Upper lobe of left lung (tissue), 6 donors: ENCODE measurements around the gene TRAPPC6A. TPM values are rescaled to one million over a fixed set of nuclear protein-coding genes. Genes with fewer than 3 reads are reported as not detected.

Experiments used
- ATAC-seq, 2 donors: fragments of 200-7000 bp; cut with Tn5 transposase; one replicate each; pipeline ENCODE4 v1.9.1; 2022; ENCODE audit warnings: mild to moderate bottlenecking in 2 of 2, moderate library complexity in 2 of 2; ENCODE audit not compliant: low FRiP score in 2 of 2
- DNase-seq, 2 donors: peaks; one replicate each; pipeline ENCODE4 v3.0.0-alpha.2; 2019 to 2020
- H3K27ac ChIP-seq, 4 donors: fragments of 200-600 bp; sonication (generic); one replicate each; pipeline ENCODE4 v1.5.1; 2016 to 2019
- H3K27me3 ChIP-seq, 4 donors: fragments of 200-600 bp; sonication (generic); one replicate each; pipeline ENCODE4 v1.5.1; 2017 to 2019
- H3K36me3 ChIP-seq, 4 donors: fragments of 200-600 bp; sonication (generic); one replicate each; pipeline ENCODE4 v1.5.1; 2016 to 2019
- H3K4me1 ChIP-seq, 4 donors: fragments of 200-600 bp; sonication (generic); one replicate each; pipeline ENCODE4 v1.5.1; 2018 to 2019
- H3K4me3 ChIP-seq, 4 donors: fragments of 200-600 bp; sonication (generic); one replicate each; pipeline ENCODE4 v1.5.1; 2017 to 2019; ENCODE audit warnings: mild to moderate bottlenecking in 2 of 4, moderate library complexity in 1 of 4
- H3K9me3 ChIP-seq, 4 donors: fragments of 200-600 bp; sonication (generic); one replicate each; pipeline ENCODE4 v1.5.1; 2018 to 2019
- EP300 ChIP-seq, 4 donors: sonication (generic); formaldehyde crosslinking; IDR thresholded peaks; one replicate each; pipeline ENCODE4 v1.5.1; 2017; ENCODE audit warnings: antibody characterized with exemption in 4 of 4, control low read depth in 2 of 4
- POLR2A ChIP-seq, 4 donors: fragments of 450-650 bp; IDR thresholded peaks; one replicate each; pipeline ENCODE4 v1.5.1; 2016 to 2017; ENCODE audit warnings: antibody characterized with exemption in 4 of 4, mild to moderate bottlenecking in 2 of 4
- POLR2AphosphoS5 ChIP-seq, 2 donors: sonication (generic); formaldehyde crosslinking; IDR thresholded peaks; one replicate each; pipeline ENCODE4 v1.5.1; 2017; ENCODE audit warnings: antibody characterized with exemption in 2 of 2
- WGBS, 2 donors: methylation state at CpG; one replicate each; pipeline ENCODE4 v1.1.5; 2017 to 2018; 5-methylcytosine and 5-hydroxymethylcytosine counted together
- total RNA-seq, 6 donors: library from RNA; depleted of rRNA in 4 of 6; stranded (reverse); fragments of >200 nt in 4 of 6; gene quantifications; one replicate each; pipeline versions ENCODE4 v1.1.0 to v1.2.1, GENCODE V29; 2016 to 2021
- TF ChIP-seq, protein P1 (sequence below), 6 experiments: fragments of 450-650 bp in 4 of 6; fragments of 200-600 bp in 2 of 6; sonication (generic) in 2 of 6; IDR thresholded peaks; one replicate each; pipeline ENCODE4 v1.5.1; 2016 to 2019; ENCODE audit warnings: antibody characterized with exemption in 6 of 6
- donor health status: DM: no; HTN: no; CAD: no; lungs with moderate emphysema.
- donor health status: DM: no; HTN: yes; CAD: no; lungs with severe emphysema.

Gene TRAPPC6A
- total RNA-seq, 6 donors from 2014 or later: 10.5 to 53.3 (median 23.7) TPM

- Histone ChIP-seq H3K27me3 (no peaks in the 10 kb centered on the region), H3K27ac (peak overlapping the region; percentile 90 to 95 (median 92)), H3K36me3 (peaks cover 0 to 4% (median 2%) of the 10 kb centered on the region in 4 donors), H3K9me3 (no peaks in the 10 kb centered on the region), H3K4me3 (peak overlapping the region; percentile 73 to 91 (median 82)), H3K4me1 (peaks cover 28 to 40% (median 31%) of the 10 kb centered on the region in 4 donors)
- DNase-seq (no peak), ATAC-seq (no peak)
- no peak for TF ChIP-seq EP300 (IDR thresholded peaks at IDR 0.05)
- TF ChIP-seq, protein P1, sequence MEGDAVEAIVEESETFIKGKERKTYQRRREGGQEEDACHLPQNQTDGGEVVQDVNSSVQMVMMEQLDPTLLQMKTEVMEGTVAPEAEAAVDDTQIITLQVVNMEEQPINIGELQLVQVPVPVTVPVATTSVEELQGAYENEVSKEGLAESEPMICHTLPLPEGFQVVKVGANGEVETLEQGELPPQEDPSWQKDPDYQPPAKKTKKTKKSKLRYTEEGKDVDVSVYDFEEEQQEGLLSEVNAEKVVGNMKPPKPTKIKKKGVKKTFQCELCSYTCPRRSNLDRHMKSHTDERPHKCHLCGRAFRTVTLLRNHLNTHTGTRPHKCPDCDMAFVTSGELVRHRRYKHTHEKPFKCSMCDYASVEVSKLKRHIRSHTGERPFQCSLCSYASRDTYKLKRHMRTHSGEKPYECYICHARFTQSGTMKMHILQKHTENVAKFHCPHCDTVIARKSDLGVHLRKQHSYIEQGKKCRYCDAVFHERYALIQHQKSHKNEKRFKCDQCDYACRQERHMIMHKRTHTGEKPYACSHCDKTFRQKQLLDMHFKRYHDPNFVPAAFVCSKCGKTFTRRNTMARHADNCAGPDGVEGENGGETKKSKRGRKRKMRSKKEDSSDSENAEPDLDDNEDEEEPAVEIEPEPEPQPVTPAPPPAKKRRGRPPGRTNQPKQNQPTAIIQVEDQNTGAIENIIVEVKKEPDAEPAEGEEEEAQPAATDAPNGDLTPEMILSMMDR (IDR thresholded peaks at IDR 0.05): no peak
- no peak for TF ChIP-seq POLR2AphosphoS5 (IDR thresholded peaks at IDR 0.05)
- no peak for TF ChIP-seq POLR2A (IDR thresholded peaks at IDR 0.05)
- 46 to 67% methylated on average over 7 to 9 of the region's 9 CpGs for WGBS, 2 donors
Measured at GRCh38 chr19:45179892-45180370, 1.9 kb upstream of the TRAPPC6A start.

GRCh38 chr19:45179072-45179891 lies 1.2 kb upstream of the TRAPPC6A start:
- H3K27me3 ChIP-seq: no peaks in the 10 kb centered on the region
- peaks cover 28 to 40% (median 31%) of the 10 kb centered on the region in 4 donors for H3K4me1 ChIP-seq
- 2 to 12% methylated on average over 14 to 26 of the region's 97 CpGs for WGBS, 2 donors
- H3K9me3 ChIP-seq: no peaks in the 10 kb centered on the region
- peak in 1 of 2 donors; percentile 92 for DNase-seq
- peak overlapping the region; percentile 90 to 95 (median 92) for H3K27ac ChIP-seq
- peaks cover 0 to 4% (median 2%) of the 10 kb centered on the region in 4 donors for H3K36me3 ChIP-seq
- peak overlapping the region; percentile 73 to 91 (median 82) for H3K4me3 ChIP-seq
- ATAC-seq: peak in 1 of 2 donors; percentile 2
- TF ChIP-seq POLR2AphosphoS5 (IDR thresholded peaks at IDR 0.05) (no peak), POLR2A (IDR thresholded peaks at IDR 0.05) (no peak)
- TF ChIP-seq, protein P1 (IDR thresholded peaks at IDR 0.05): no peak

GRCh38 chr19:45178262-45179071 lies 430 bp upstream of the TRAPPC6A start, which contains the start of gene BLOC1S3:
Gene BLOC1S3, plus strand, starts transcription at chr19:45178784. Its CDS starts 513 bp downstream, at chr19:45179297.
- Histone ChIP-seq H3K4me1 (peaks cover 28 to 40% (median 31%) of the 10 kb centered on the region in 4 donors), H3K9me3 (no peaks in the 10 kb centered on the region), H3K27me3 (no peaks in the 10 kb centered on the region), H3K36me3 (peaks cover 0 to 4% (median 2%) of the 10 kb centered on the region in 4 donors), H3K27ac (peak within 1 kb of the TSS; percentile 94 to 95 (median 94)), H3K4me3 (peak within 1 kb of the TSS; percentile 73 to 91 (median 82))
- TF ChIP-seq POLR2A (IDR thresholded peaks at IDR 0.05): peak in 3 of 4 donors; percentile 61 to 88 (median 68)
- peak; percentile 82 to 93 for TF ChIP-seq POLR2AphosphoS5 (IDR thresholded peaks at IDR 0.05)
- peak in 1 of 4 donors; percentile 4 for TF ChIP-seq EP300 (IDR thresholded peaks at IDR 0.05)
- TF ChIP-seq, protein P1 (IDR thresholded peaks at IDR 0.05): peak in 5 of 6 experiments; percentile 15 to 70 (median 56)
- ATAC-seq: peak; percentile 97 to 99
- DNase-seq: peak; percentile 98 to 100
- 0% methylated on average over 34 to 45 of the region's 51 CpGs for WGBS, 2 donors

GRCh38 chr19:45175515-45176345 lies 2.3 kb downstream of the TRAPPC6A start:
- H3K36me3 ChIP-seq: no peaks in the 10 kb centered on the region
- WGBS, 2 donors: 81 to 82% methylated on average over 10 of the region's 10 CpGs
- no peaks in the 10 kb centered on the region for H3K27me3 ChIP-seq
- TF ChIP-seq, protein P1 (IDR thresholded peaks at IDR 0.05): no peak
- TF ChIP-seq POLR2A (IDR thresholded peaks at IDR 0.05) (no peak), EP300 (IDR thresholded peaks at IDR 0.05) (no peak)
- H3K27ac ChIP-seq: no peak overlapping the region
- no peak overlapping the region for H3K4me3 ChIP-seq
- no peak for ATAC-seq
- no peaks in the 10 kb centered on the region for H3K9me3 ChIP-seq
- H3K4me1 ChIP-seq: peaks cover 34 to 46% (median 34%) of the 10 kb centered on the region in 4 donors
- DNase-seq: no peak
